Measurements from ENCODE around the gene CENPN. TPM values are rescaled to one million over a fixed set of nuclear protein-coding genes. Genes with fewer than 3 reads are reported as not detected.

Gene CENPN
- total RNA-seq, 1 experiment from 2014 or later = 63.1 TPM

- TF ChIP-seq EZH2phosphoT487 (IDR thresholded peaks at IDR 0.05; ENCODE audit: borderline replicate concordance, low read length) (no peak), EZH2 (IDR thresholded peaks at IDR 0.05; ENCODE audit: low read length, unreplicated experiment) (no peak), CTCF (conservative IDR thresholded peaks at IDR 0.05; ENCODE audit: low read depth, low read length) (no peak)
- Histone ChIP-seq H3K27me3 (ENCODE audit: low read length) (no peaks in the 10 kb centered on the region), H3K9me3 (ENCODE audit: low read length) (no peaks in the 10 kb centered on the region), H3F3A (ENCODE audit: low read length, unreplicated experiment) (no peaks in the 10 kb centered on the region), H4K20me1 (ENCODE audit: low read length) (no peaks in the 10 kb centered on the region), H3K4me1 (ENCODE audit: insufficient read depth, low read length) (peaks cover 8% of the 10 kb centered on the region; the same call in 1 of the 2 replicates), H3K36me3 (ENCODE audit: low read depth, low read length) (no peaks in the 10 kb centered on the region; the same call in 1 of the 2 replicates), H3K27ac (ENCODE audit: low read length) (no peak overlapping the region), H2AFZ (ENCODE audit: low read length) (no peak overlapping the region), H3K4me3 (ENCODE audit: low read length) (no peak overlapping the region), H3K9me2 (replicated peaks; ENCODE audit: low read length) (no peaks in the 10 kb centered on the region), H3K4me2 (ENCODE audit: low read length) (no peak overlapping the region), H3K79me2 (ENCODE audit: low read length) (peaks cover 93% of the 10 kb centered on the region), H3K9ac (ENCODE audit: low read length) (no peak overlapping the region)
- no TSS peak for BruUV-seq (replicated peaks)
- ChIA-PET CTCF (interaction anchor here (0.7 kb wide), 1 partner anchor 67 kb away, joined by 9 read pairs; no protein-coding TSS in a partner anchor), POLR2A (ENCODE audit: unreplicated experiment) (no interaction called here)
- intact Hi-C loops (cut with micrococcal nuclease) = no loop called here
- DNase-seq (no peak), ATAC-seq (no peak)
These were observed 9.7 kb upstream of the CENPN start for GRCh38 chr16:80997139-80997798.

GRCh38 chr16:80997964-80998620, 8.9 kb upstream of the CENPN start:
- Histone ChIP-seq H3K27me3 (ENCODE audit: low read length) (no peaks in the 10 kb centered on the region), H3K27ac (ENCODE audit: low read length) (no peak overlapping the region), H3K9ac (ENCODE audit: low read length) (no peak overlapping the region), H4K20me1 (ENCODE audit: low read length) (no peaks in the 10 kb centered on the region), H3K9me3 (ENCODE audit: low read length) (no peaks in the 10 kb centered on the region), H2AFZ (ENCODE audit: low read length) (no peak overlapping the region), H3K4me1 (ENCODE audit: insufficient read depth, low read length) (peaks cover 8% of the 10 kb centered on the region; the same call in 1 of the 2 replicates), H3K36me3 (ENCODE audit: low read depth, low read length) (no peaks in the 10 kb centered on the region; the same call in 1 of the 2 replicates), H3K4me2 (ENCODE audit: low read length) (no peak overlapping the region), H3K79me2 (ENCODE audit: low read length) (peaks cover 93% of the 10 kb centered on the region), H3K9me2 (replicated peaks; ENCODE audit: low read length) (no peaks in the 10 kb centered on the region), H3K4me3 (ENCODE audit: low read length) (no peak overlapping the region), H3F3A (ENCODE audit: low read length, unreplicated experiment) (no peaks in the 10 kb centered on the region)
- ChIA-PET CTCF (interaction anchor here (0.7 kb wide), 1 partner anchor 68 kb away, joined by 9 read pairs; no protein-coding TSS in a partner anchor), POLR2A (ENCODE audit: unreplicated experiment) (no interaction called here)
- ATAC-seq (no peak), DNase-seq (no peak)
- intact Hi-C loops (cut with micrococcal nuclease) = no loop called here
- no TSS peak for BruUV-seq (replicated peaks)
- no peak for TF ChIP-seq EZH2 (IDR thresholded peaks at IDR 0.05; ENCODE audit: low read length, unreplicated experiment)
- TF ChIP-seq EZH2phosphoT487 (IDR thresholded peaks at IDR 0.05; ENCODE audit: borderline replicate concordance, low read length) = no peak
- no peak for TF ChIP-seq CTCF (conservative IDR thresholded peaks at IDR 0.05; ENCODE audit: low read depth, low read length)

GRCh38 chr16:81000873-81001272, 6.1 kb upstream of the CENPN start:
- Histone ChIP-seq H3K9ac (ENCODE audit: low read length) (no peak overlapping the region), H2AFZ (ENCODE audit: low read length) (no peak overlapping the region), H3K27me3 (ENCODE audit: low read length) (no peaks in the 10 kb centered on the region), H4K20me1 (ENCODE audit: low read length) (peaks cover 16% of the 10 kb centered on the region; the same call in 1 of the 2 replicates), H3K9me2 (replicated peaks; ENCODE audit: low read length) (no peaks in the 10 kb centered on the region), H3K4me2 (ENCODE audit: low read length) (no peak overlapping the region), H3K27ac (ENCODE audit: low read length) (no peak overlapping the region), H3K4me3 (ENCODE audit: low read length) (no peak overlapping the region), H3K36me3 (ENCODE audit: low read depth, low read length) (no peaks in the 10 kb centered on the region), H3K79me2 (ENCODE audit: low read length) (peaks cover 99% of the 10 kb centered on the region), H3K4me1 (ENCODE audit: insufficient read depth, low read length) (peaks cover 5% of the 10 kb centered on the region; the same call in 1 of the 2 replicates), H3K9me3 (ENCODE audit: low read length) (no peaks in the 10 kb centered on the region), H3F3A (ENCODE audit: low read length, unreplicated experiment) (no peaks in the 10 kb centered on the region)
- CTCF ChIA-PET = no interaction called here
- ATAC-seq (no peak), DNase-seq (no peak)
- intact Hi-C loops (cut with micrococcal nuclease) = no loop called here
- TF ChIP-seq EZH2phosphoT487 (IDR thresholded peaks at IDR 0.05; ENCODE audit: borderline replicate concordance, low read length) (no peak), CTCF (conservative IDR thresholded peaks at IDR 0.05; ENCODE audit: low read depth, low read length) (no peak), EZH2 (IDR thresholded peaks at IDR 0.05; ENCODE audit: low read length, unreplicated experiment) (no peak)
- BruUV-seq (replicated peaks) = no TSS peak
- POLR2A ChIA-PET (ENCODE audit: unreplicated experiment) = no interaction called here
